ENCODE measurements around the gene TFPI. TPM values are rescaled to one million over a fixed set of nuclear protein-coding genes. Genes with fewer than 3 reads are reported as not detected.

Gene TFPI
- total RNA-seq, 1 experiment from 2014 or later: 129 TPM

DNA sequence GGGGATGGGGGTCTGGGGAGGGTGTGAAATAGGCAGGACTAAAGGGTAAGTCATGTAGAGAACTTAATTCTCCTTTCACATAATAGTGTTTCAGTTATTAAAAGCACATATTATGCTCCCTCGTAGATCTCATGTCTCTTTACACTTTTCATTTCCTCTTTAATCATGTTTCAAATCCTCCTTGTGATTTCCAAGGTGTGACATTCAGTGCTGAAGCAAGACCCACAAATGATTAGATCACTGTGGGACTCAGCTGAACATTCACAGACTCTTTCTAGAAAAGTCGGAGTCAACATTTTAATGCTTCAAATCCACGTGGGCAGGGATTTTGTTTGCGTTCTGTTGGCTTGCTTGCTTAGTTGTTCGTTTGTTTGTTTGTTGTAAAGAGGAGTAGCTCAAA is 71.4 kb downstream of the TFPI start:
- ChIA-PET POLR2A (no interaction called here), CTCF (no interaction called here)
- no peaks in the 10 kb centered on the region for H3K9me3 ChIP-seq (ENCODE audit: control insufficient read depth, insufficient read depth, low read depth, low read length)
- TF ChIP-seq POLR2AphosphoS5 (IDR thresholded peaks at IDR 0.05; ENCODE audit: low read depth, low read length) (no peak), CTCF (IDR thresholded peaks at IDR 0.05) (no peak), SIN3A (IDR thresholded peaks at IDR 0.05; ENCODE audit: borderline replicate concordance, insufficient read depth, low read depth, low read length) (no peak), TCF7L2 (IDR thresholded peaks at IDR 0.05; ENCODE audit: low read depth, low read length) (no peak)
- TF ChIP-seq, protein P1, sequence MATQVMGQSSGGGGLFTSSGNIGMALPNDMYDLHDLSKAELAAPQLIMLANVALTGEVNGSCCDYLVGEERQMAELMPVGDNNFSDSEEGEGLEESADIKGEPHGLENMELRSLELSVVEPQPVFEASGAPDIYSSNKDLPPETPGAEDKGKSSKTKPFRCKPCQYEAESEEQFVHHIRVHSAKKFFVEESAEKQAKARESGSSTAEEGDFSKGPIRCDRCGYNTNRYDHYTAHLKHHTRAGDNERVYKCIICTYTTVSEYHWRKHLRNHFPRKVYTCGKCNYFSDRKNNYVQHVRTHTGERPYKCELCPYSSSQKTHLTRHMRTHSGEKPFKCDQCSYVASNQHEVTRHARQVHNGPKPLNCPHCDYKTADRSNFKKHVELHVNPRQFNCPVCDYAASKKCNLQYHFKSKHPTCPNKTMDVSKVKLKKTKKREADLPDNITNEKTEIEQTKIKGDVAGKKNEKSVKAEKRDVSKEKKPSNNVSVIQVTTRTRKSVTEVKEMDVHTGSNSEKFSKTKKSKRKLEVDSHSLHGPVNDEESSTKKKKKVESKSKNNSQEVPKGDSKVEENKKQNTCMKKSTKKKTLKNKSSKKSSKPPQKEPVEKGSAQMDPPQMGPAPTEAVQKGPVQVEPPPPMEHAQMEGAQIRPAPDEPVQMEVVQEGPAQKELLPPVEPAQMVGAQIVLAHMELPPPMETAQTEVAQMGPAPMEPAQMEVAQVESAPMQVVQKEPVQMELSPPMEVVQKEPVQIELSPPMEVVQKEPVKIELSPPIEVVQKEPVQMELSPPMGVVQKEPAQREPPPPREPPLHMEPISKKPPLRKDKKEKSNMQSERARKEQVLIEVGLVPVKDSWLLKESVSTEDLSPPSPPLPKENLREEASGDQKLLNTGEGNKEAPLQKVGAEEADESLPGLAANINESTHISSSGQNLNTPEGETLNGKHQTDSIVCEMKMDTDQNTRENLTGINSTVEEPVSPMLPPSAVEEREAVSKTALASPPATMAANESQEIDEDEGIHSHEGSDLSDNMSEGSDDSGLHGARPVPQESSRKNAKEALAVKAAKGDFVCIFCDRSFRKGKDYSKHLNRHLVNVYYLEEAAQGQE (IDR thresholded peaks at IDR 0.05; ENCODE audit: insufficient read depth in 1 of 2, low read depth in 2 of 2, low read length in 1 of 2): no peak
- no peaks in the 10 kb centered on the region for H3K27me3 ChIP-seq (ENCODE audit: control insufficient read depth, insufficient read depth, low read length)
- DNase-seq (ENCODE audit: low read depth, low spot score) (no peak), ATAC-seq (no peak)
- H3K4me1 ChIP-seq (ENCODE audit: control insufficient read depth, insufficient read depth, low read length): no peaks in the 10 kb centered on the region; the same call in none of the 2 replicates
- in situ Hi-C loops (cut with HindIII; ENCODE audit: low pct_unique_long_range_greater_than_20kb, low sequenced_read_pairs): no loop called here
- intact Hi-C loops (cut with micrococcal nuclease; ENCODE audit: unreplicated experiment): no loop called here
- H3K4me3 ChIP-seq (ENCODE audit: low read depth in 2 of 2, low read length in 2 of 2): no peak overlapping the region
- H3K27ac ChIP-seq (ENCODE audit: low read length): peak overlapping the region; percentile 13; the same call in 1 of the 2 replicates
- H3K36me3 ChIP-seq (ENCODE audit: control insufficient read depth, insufficient read depth, low read length): peaks cover 32% of the 10 kb centered on the region; the same call in 1 of the 2 replicates
- BruUV-seq (replicated peaks): no TSS peak

- Histone ChIP-seq H3K9me3 (ENCODE audit: control insufficient read depth, insufficient read depth, low read depth, low read length) (no peaks in the 10 kb centered on the region), H3K4me3 (ENCODE audit: low read depth in 2 of 2, low read length in 2 of 2) (no peak overlapping the region), H3K36me3 (ENCODE audit: control insufficient read depth, insufficient read depth, low read length) (peaks cover 23% of the 10 kb centered on the region; the same call in 1 of the 2 replicates), H3K27me3 (ENCODE audit: control insufficient read depth, insufficient read depth, low read length) (no peaks in the 10 kb centered on the region), H3K4me1 (ENCODE audit: control insufficient read depth, insufficient read depth, low read length) (no peaks in the 10 kb centered on the region; the same call in none of the 2 replicates), H3K27ac (ENCODE audit: low read length) (no peak overlapping the region)
- intact Hi-C loops (cut with micrococcal nuclease; ENCODE audit: unreplicated experiment): no loop called here
- POLR2A ChIA-PET: no interaction called here
- BruUV-seq (replicated peaks): no TSS peak
- DNase-seq (ENCODE audit: low read depth, low spot score) (no peak), ATAC-seq (no peak)
- in situ Hi-C loops (cut with HindIII; ENCODE audit: low pct_unique_long_range_greater_than_20kb, low sequenced_read_pairs): no loop called here
- CTCF ChIA-PET: interaction anchor here (0.6 kb wide), 1 partner anchor 568 kb away, joined by 6 read pairs; no protein-coding TSS in a partner anchor
- TF ChIP-seq, protein P1 (IDR thresholded peaks at IDR 0.05; ENCODE audit: insufficient read depth in 1 of 2, low read depth in 2 of 2, low read length in 1 of 2): no peak
- TF ChIP-seq SIN3A (IDR thresholded peaks at IDR 0.05; ENCODE audit: borderline replicate concordance, insufficient read depth, low read depth, low read length): no peak
- TF ChIP-seq CTCF (IDR thresholded peaks at IDR 0.05): no peak
- no peak for TF ChIP-seq POLR2AphosphoS5 (IDR thresholded peaks at IDR 0.05; ENCODE audit: low read depth, low read length)
- TF ChIP-seq TCF7L2 (IDR thresholded peaks at IDR 0.05; ENCODE audit: low read depth, low read length): no peak
These were observed 72.7 kb downstream of the TFPI start for GRCh38 chr2:187481543-187481942.

Measured in Panc1 (cell line).